ENCODE measurements around the gene TTC4.

Gene TTC4, protein sequence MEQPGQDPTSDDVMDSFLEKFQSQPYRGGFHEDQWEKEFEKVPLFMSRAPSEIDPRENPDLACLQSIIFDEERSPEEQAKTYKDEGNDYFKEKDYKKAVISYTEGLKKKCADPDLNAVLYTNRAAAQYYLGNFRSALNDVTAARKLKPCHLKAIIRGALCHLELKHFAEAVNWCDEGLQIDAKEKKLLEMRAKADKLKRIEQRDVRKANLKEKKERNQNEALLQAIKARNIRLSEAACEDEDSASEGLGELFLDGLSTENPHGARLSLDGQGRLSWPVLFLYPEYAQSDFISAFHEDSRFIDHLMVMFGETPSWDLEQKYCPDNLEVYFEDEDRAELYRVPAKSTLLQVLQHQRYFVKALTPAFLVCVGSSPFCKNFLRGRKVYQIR

DNA sequence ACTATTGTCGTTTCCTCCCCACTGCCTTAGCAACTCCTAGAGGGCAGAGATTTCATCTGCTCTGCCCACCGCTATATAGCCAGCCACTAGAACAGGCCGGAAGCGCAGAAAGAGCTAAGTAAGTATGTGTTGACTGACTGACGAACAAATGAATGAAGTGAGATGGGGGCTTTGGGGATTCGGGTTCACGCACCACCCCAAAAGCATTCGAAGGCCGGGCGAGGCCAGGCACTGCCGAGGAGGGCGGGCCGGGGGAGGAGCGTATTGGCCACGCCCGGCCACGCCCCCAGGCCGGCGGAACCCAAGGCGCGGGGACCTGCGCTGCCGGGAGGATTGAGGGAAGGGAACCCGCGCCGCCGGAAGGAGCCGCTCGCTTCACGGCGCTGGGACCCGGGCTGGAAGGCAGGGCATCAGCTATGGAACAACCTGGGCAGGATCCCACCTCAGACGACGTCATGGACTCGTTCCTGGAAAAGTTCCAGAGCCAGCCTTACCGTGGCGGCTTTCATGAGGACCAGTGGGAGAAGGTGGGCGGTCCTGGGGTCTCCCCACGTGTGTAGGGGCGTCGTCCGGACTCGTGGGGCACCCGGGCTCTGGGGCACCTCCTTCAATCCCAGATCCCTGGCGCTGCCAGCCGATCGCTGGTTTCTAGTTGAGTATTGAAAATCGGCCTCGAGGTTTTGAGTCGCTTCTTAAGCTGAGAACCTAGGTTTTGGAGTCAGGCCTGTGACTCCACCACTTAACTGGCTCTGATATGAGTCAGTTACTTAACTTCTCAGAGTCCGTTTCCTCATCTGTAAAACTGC lies at the start of gene TTC4:
TSS of gene TTC4 (plus strand) at position 369 of the 806 bp plus-strand sequence. CDS start at position 417, 48 bp downstream.
- peak; percentile 87 for DNase-seq

GRCh38 chr1:54666333-54666732 lies 49.3 kb upstream of the TTC4 start:
- no peak for DNase-seq

GRCh38 chr1:54667797-54668196 lies 47.9 kb upstream of the TTC4 start:
- DNase-seq: no peak

DNA sequence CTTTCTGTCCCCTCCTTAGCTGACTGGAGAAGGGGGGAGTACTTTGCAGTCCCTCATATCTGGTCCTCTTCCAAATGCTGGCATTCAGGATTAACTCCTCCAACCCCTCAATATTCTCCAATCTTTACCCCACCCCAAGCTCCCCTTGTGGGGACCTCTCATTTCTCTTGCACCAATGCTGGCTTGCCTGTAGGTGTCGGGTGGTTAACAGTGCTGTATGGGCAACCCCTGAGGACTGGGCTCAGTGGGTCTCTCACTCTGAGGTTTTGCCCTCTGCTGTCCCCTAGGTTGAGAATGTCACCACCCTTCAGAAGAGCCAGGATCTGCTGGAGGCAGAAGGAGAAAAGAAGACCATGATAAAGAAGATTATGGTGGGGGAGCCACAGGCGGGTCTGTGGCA lies 47.1 kb upstream of the TTC4 start:
- no peak for DNase-seq

GRCh38 chr1:54671985-54672608 lies 43.6 kb upstream of the TTC4 start:
- peak; percentile 62 for DNase-seq

- no peak for DNase-seq
Observed at GRCh38 chr1:54678776-54679643, 36.7 kb upstream of the TTC4 start.

DNA sequence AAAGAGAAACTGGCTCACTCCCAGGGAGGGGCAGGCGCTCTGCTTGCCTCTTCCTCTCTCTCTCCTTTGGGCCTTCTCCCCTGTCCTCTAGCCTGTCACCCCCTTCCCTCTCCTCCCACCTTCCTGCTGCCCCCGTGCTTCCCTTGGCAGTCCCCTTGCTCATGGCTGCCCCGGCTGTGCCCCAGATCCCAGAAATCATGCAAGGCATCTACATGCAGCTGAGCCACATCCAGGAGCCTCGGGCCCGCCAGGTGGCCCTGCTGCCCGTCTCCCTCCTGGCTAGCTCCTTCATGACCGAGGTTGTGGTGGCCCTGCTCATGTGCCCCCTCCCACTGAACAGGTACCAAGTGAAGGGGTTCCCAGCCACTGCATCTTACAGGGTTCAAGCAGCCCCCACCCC lies 36.0 kb upstream of the TTC4 start:
- DNase-seq: no peak

DNA sequence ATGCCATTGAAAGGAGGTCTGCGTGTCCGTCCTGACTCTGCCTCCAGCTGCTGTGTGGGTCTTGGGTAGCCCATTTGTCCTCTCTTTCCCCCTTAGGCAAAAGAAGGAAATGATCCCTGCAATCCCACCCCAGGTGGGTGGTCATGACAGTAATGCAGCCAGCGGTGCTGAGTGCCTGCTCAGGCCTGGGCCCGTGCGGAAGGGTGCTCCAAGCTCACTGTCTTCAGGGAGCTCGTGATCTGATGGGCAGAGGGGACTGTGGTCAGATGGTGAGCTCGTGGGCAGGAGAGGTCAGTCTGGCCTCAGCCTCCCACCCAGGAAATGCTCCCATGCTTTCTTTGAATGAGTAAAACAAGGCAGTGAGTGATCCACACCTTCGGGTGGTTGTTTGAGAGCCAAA lies 35.3 kb upstream of the TTC4 start:
- peak; percentile 3 for DNase-seq

DNA sequence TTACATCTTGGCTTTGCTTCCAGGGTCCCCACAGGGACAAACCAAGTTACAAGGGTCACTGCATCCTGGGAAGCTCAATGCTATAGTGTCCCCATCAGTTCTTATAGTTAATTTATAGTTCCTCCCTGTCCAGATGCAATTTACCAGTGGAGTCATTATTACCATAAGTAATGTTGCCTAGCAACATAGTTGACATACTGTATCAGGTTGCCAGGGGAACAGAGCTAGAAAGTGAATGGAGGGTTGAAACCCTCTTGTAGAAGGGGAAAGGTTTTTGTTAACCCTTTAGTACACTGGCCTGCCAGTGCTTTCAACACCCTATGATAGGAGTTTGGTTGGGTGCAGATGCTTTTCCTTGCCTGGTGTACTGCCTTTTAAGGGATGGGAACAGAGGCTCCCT lies 34.3 kb upstream of the TTC4 start:
- DNase-seq: peak; percentile 87

GRCh38 chr1:54683453-54683852 lies 32.2 kb upstream of the TTC4 start:
- DNase-seq: no peak

- DNase-seq: no peak
Observed at GRCh38 chr1:54685335-54685905, 30.2 kb upstream of the TTC4 start.

DNA sequence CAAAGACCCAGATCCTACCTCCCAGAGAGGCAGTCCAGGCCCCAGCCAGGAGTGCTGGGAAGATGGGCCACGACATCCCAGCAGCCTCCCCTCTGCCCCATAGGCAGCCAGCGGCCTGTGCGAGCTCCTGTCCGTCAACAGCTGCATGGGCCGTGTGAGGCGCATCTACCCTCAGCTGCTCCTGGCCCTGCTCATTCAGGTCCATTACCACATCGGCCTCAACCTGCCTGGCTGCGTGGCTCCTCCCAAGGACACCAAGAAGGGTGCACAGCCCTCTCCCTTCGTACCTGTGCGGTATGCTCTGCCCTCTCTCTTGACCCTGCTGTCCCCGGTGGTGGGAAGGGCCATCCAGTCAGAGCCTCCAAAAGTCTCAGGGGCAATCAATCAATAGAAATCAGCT lies 29.5 kb upstream of the TTC4 start:
- no peak for DNase-seq

GRCh38 chr1:54694771-54695170 lies 20.9 kb upstream of the TTC4 start:
- no peak for DNase-seq

DNA sequence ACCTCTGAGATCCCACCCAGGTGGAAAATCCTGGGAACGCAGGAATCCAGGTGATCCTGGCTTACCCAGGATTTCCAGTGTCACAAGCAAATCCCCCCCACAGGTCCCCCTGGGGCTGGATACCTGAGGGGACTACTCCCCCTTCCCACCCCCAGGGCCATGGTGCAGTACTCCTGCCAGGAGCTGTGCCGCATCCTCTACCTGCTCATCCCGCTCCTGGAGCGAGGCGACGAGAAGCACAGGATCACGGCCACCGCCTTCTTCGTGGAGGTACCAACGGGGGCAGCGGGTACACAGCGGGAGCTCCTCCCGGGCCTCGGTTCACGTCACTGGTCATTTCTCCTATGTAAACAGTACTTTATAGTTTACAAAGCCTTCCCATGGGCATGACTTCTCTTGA lies 20.4 kb upstream of the TTC4 start:
- peak; percentile 3 for DNase-seq

DNA sequence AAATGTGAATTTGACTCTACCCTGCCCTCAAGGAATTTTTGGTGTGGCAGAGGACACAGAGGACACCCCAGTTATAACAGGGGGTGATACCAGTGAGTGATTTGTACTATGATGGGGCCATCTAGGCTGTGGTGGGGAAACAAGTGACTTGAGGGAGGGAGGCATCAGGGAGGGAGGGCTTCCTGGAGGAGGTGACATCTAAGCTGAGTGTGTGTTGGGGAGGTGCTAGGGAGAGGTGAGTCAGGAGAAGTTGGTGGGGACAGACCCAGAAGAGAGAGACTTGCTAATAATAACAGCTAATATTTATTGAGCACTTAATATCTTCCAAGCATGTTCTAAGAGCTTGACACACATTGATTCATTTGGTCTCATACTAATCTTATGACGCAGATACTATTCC lies 19.9 kb upstream of the TTC4 start:
- no peak for DNase-seq

GRCh38 chr1:54696262-54696661 lies 19.4 kb upstream of the TTC4 start:
- DNase-seq: no peak

DNA sequence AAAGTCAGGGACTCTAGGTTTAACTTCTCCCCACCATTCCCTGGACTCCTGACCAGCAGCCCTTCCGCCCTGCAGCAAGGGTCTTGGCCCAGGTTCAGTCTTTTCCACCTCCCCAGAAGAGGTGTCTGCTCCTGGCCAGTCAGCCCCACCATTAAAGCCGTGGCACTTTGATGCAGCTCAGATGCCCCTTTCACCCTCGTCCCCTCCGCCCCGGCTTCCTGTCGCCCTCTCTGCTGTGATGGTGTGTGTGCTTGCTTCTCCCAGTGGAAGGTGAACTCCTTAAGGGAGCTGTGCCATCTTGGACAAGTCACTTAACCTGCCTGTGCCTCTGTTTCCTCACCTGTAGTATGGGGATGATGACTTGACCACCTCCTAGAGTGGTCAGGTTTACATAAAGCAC lies 17.8 kb upstream of the TTC4 start:
- no peak for DNase-seq

DNA sequence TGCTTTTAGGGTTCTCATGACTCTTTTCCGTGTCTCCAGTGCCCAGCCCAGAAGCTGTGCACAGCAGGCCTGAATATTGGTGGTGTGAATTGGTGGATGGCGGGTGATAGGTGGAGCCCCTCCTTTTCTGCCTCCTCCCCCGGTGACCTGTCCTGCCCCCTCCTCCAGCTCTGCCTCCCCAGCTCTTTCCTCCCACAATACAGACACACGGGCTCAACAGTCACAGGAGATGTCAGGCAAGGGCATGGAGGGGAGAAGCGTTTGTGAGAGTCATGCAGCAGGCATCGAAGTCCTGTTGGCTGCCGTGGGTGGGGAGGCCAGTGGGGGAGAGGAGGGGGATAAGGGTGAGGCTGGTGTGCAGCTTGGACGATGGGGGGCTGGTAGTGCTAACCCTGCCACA lies 17.3 kb upstream of the TTC4 start:
- DNase-seq: no peak

DNA sequence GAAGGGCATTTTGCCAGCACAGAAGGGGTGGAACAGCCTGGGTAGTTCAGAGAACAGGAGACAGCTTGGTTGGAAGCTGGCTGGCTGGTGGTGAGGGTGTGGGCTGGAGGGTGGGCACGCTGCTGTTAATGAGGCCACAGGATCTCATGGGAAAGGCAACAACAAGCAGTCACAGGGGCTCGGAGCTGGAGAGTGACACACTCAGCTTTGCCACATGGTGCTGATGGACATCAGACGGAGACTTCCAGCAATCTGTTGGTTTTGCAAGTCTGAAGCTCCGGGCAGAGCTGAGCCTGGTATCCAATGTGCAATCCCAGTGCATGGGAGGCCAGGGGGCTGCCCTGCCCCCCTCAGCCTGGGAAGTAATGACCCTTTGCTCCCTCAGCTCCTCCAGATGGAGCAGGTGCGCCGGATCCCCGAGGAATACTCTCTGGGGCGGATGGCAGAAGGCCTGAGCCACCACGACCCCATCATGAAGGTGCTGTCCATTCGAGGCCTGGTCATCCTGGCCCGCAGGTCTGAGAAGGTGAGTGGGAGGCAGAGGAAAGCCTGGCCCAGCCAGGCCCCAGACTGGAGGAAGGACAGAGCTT lies 15.6 kb upstream of the TTC4 start:
- DNase-seq: no peak

- no peak for DNase-seq
Observed at GRCh38 chr1:54701066-54701465, 14.6 kb upstream of the TTC4 start.

GRCh38 chr1:54701996-54702395 lies 13.7 kb upstream of the TTC4 start:
- DNase-seq: no peak

- DNase-seq: no peak
Observed at GRCh38 chr1:54703471-54703870, 12.2 kb upstream of the TTC4 start.
